Natural killer cell treated with Interleukin-12 subunit alpha and Interleukin-12 subunit beta and Interleukin-15 and Interleukin-18, amount 100 ng/mL, for 72 hours (primary cell): Measurements from ENCODE around the gene MFSD8. TPM values are rescaled to one million over a fixed set of nuclear protein-coding genes. Genes with fewer than 3 reads are reported as not detected.

ENCODE experiments used
- total RNA-seq, 2 donors: library from RNA; stranded (reverse); gene quantifications; one replicate each; pipeline ENCODE4 v1.2.3, GENCODE V29; 2022

MFSD8 gene
- total RNA-seq, 2 donors from 2014 or later, result 25.1 to 28.8 TPM

Other genes with a start within 250 kb of the MFSD8 start
- gene SLC25A31, start 234.8 kb downstream of the MFSD8 start, total RNA-seq, result not detected
- 10 to 100 TPM; 10.4 to 10.5 TPM for gene HSPA4L, start 182.9 kb downstream of the MFSD8 start, total RNA-seq
- 10 to 100 TPM; 29.4 to 66.8 TPM for gene PLK4, start 84.3 kb downstream of the MFSD8 start, total RNA-seq
- 10 to 100 TPM; 21.1 to 25.1 TPM for gene ABHD18, start 233 bp upstream of the MFSD8 start, total RNA-seq
- 10 to 100 TPM; 18.0 to 30.9 TPM for gene LARP1B, start 96.1 kb upstream of the MFSD8 start, total RNA-seq